ENCODE results near the gene POLR2M. TPM values are rescaled to one million over a fixed set of nuclear protein-coding genes. Genes with fewer than 3 reads are reported as not detected.

POLR2M gene
- polyA plus RNA-seq, 1 experiment = 126 TPM

DNA sequence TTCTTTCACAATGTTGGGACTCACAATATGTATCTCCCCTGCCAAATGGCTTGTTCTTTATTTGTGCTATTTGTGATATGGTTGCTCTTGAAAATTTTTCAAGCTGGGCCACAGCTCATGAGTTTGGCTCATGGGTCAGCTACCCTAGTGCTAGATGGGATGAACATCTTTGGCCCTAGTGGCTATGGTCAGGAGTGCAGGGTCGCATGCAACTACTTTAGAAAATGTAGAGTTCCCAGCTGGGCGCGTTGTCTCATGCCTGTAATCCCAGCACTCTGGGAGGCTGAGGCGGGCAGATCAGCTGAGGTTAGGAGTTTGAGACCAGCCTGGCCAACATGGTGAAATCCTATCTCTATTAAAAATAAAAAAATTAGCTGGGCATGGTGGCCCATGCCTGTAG lies 55.8 kb downstream of the POLR2M start:
- CTCF ChIA-PET = interaction anchor here (1.2 to 2.7 kb wide), 2 partner anchors 10 to 18 kb away, joined by 3 to 15 read pairs; no protein-coding TSS in a partner anchor

DNA sequence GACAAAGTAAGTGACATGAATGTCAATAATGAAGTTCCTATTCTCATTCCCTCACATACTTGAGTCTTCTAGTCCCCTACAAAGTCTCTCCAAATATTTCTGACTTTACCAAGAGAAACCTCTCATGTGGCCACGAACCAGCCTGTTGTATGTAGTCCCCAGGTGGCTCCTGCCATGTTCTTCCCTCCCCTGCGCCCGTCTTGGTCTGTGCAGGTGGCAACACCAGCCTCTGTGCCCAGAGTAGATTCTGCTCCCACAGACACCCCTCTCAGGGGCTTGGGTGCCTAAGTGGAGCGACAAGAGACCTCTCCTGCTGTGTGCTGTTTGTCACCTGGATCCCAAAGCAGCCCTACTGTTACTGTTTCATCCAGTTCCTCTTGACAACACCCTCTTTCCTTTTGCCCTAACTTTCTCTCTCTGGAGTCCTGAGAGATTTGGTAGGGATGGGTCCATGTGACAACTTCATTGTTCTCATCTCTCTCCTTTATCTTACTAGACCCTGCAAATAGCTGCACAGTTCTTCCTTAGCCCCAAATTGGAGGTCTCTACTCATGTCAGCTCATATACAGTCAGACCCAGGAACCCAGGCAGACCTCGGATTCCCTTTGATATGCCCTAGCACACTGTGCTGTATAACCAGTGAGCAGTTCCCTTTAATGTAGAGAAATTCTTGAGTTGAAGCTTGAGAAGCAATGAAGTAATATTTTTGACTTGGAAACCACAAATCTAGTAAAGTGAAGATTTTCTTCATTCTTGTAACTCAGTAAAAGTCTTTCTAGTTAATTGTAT lies 56.9 kb downstream of the POLR2M start:
- H3K4me3 ChIP-seq (ENCODE audit: low read depth, low read length) = no peak overlapping the region
- no peaks in the 10 kb centered on the region for H3K36me3 ChIP-seq (ENCODE audit: control insufficient read depth, insufficient read depth, low read length)
- H3K27me3 ChIP-seq (ENCODE audit: control insufficient read depth, insufficient read depth, low read length) = no peaks in the 10 kb centered on the region
- DNase-seq (ENCODE audit: low read depth) = no peak
- no peak for TF ChIP-seq CTCF (IDR thresholded peaks at IDR 0.05; ENCODE audit: insufficient read depth, low read depth, low read length)
- CTCF ChIA-PET = interaction anchor here (2.7 kb wide), 1 partner anchor 11 kb away, joined by 15 read pairs; no protein-coding TSS in a partner anchor
- POLR2A ChIA-PET = no interaction called here

More for the DNA sequence above, 55.8 kb downstream of the POLR2M start:
- TF ChIP-seq CTCF (IDR thresholded peaks at IDR 0.05; ENCODE audit: insufficient read depth, low read depth, low read length) = 0 out of 2 replicates have a peak, but pooled peaks have one; percentile 10
- no peak overlapping the region for H3K4me3 ChIP-seq (ENCODE audit: low read depth, low read length)
- POLR2A ChIA-PET = no interaction called here
- no peaks in the 10 kb centered on the region for H3K27me3 ChIP-seq (ENCODE audit: control insufficient read depth, insufficient read depth, low read length)
- no peak for DNase-seq (ENCODE audit: low read depth)
- no peaks in the 10 kb centered on the region for H3K36me3 ChIP-seq (ENCODE audit: control insufficient read depth, insufficient read depth, low read length)

Other genes starting within 250 kb of the POLR2M start
- gene MYZAP, start 114.8 kb upstream of the POLR2M start, polyA plus RNA-seq (2011; rRNA removed) = 0.11 and 0.45 TPM in 2 replicates

Data from BJ (cell line).